Kidney (tissue), 14 donors: ENCODE data around the gene N4BP2L1. TPM values are rescaled to one million over a fixed set of nuclear protein-coding genes. Genes with fewer than 3 reads are reported as not detected.
A peak's percentile ranks its signal among the peaks of the same experiment; 100 is the strongest.

ENCODE experiments used
- DNase-seq, 5 donors: peaks; one replicate each; pipeline ENCODE4 v3.0.0-alpha.2; 2013 to 2020
- FAIRE-seq: peaks from 2 replicates; lab custom pipeline; 2012; peaks lifted over from hg19 to GRCh38; lab: Jason Lieb, UNC
- H3K27ac ChIP-seq, 2 donors: one replicate each; pipeline ENCODE4 v1.7.0; 2013; ENCODE audit warnings: low read depth in 2 of 2, low read length in 2 of 2, inconsistent platforms in 1 of 2
- H3K27me3 ChIP-seq: one replicate; pipeline ENCODE4 v1.7.1; 2013; ENCODE audit warnings: low read length, inconsistent platforms; ENCODE audit not compliant: control insufficient read depth, insufficient read depth
- H3K36me3 ChIP-seq, 3 donors: one replicate each; pipeline versions ENCODE4 v1.7.0 to v1.7.1; 2013; ENCODE audit warnings: low read length in 3 of 3, control low read depth in 1 of 3, inconsistent platforms in 1 of 3; ENCODE audit not compliant: insufficient read depth in 3 of 3, control insufficient read depth in 2 of 3
- H3K4me1 ChIP-seq, 3 donors: one replicate each; pipeline versions ENCODE4 v1.7.0 to v1.7.1; 2013; ENCODE audit warnings: low read length in 3 of 3, inconsistent platforms in 1 of 3, low read depth in 1 of 3; ENCODE audit not compliant: control insufficient read depth in 2 of 3, insufficient read depth in 2 of 3
- H3K4me3 ChIP-seq, 3 donors: one replicate each; pipeline versions ENCODE4 v1.7.0 to v1.8.1; 2013; ENCODE audit warnings: low read length in 3 of 3, control low read depth in 1 of 3, inconsistent platforms in 1 of 3
- H3K9ac ChIP-seq, 3 donors: one replicate each; pipeline versions ENCODE4 v1.7.0 to v1.7.1; 2013; ENCODE audit warnings: low read length in 3 of 3, control low read depth in 1 of 3, inconsistent platforms in 1 of 3
- H3K9me3 ChIP-seq, 3 donors: one replicate each; pipeline versions ENCODE4 v1.7.0 to v1.7.1; 2013; ENCODE audit warnings: low read length in 3 of 3, control low read depth in 1 of 3, inconsistent platforms in 1 of 3; ENCODE audit not compliant: control insufficient read depth in 2 of 3, insufficient read depth in 1 of 3
- intact Hi-C: fragments of 100-400 bp; cut with DNase I; formaldehyde crosslinking; loops from one replicate; pipeline ENCODE4 v1.11.1; 2022
- polyA plus RNA-seq: library from polyadenylated mRNA; stranded (reverse); fragments of 350-450 nt; fragmentation: Illumina TruSeq; extraction: RNeasy Lipid Tissue Mini Kit (QIAGEN cat#74804); gene quantifications from one replicate; pipeline ENCODE4 v1.2.3, GENCODE V29; 2014; ENCODE audit warnings: low read depth, low replicate concordance; ENCODE audit not compliant: insufficient read depth
- total RNA-seq: library from RNA; stranded (reverse); fragmentation: NEBNext Ultra II Directional; extraction: Animal tissue kit (Norgen Biotek cat#: 25700); gene quantifications from one replicate; pipeline ENCODE4 v1.2.1, GENCODE V29; 2021
- TF ChIP-seq, protein P1 (sequence below): IDR thresholded peaks from 3 replicates; pipeline ENCODE4 v1.5.1; 2012; ENCODE audit warnings: mild to moderate bottlenecking, moderate library complexity, borderline replicate concordance; ENCODE audit not compliant: insufficient read depth; ENCODE audit errors: extremely low read depth
- donor health status: control.
- donor health status: control.
- donor health status: control.
- donor health status: control.
- donor health status: control.
- donor health status: DM: yes; HTN: yes; CAD: no.
- donor health status: Normal renal cell carcinoma (clear cell type).

N4BP2L1 gene
- total and polyA plus RNA-seq, 2 donors from 2014 or later, result 10.1 to 14.5 TPM

- DNase-seq, result no peak
- H3K4me3 ChIP-seq, result no peak overlapping the region
- no peak overlapping the region for H3K9ac ChIP-seq
- H3K36me3 ChIP-seq, result peaks cover 0 to 4% (median 0%) of the 10 kb centered on the region in 3 donors
- intact Hi-C loops, result no loop called here
- no peak overlapping the region for H3K27ac ChIP-seq
- H3K9me3 ChIP-seq, result peaks cover 0 to 9% (median 8%) of the 10 kb centered on the region in 3 donors
- H3K27me3 ChIP-seq, result no peaks in the 10 kb centered on the region
- no peaks in the 10 kb centered on the region for H3K4me1 ChIP-seq
- no peak for FAIRE-seq
- TF ChIP-seq, protein P1, sequence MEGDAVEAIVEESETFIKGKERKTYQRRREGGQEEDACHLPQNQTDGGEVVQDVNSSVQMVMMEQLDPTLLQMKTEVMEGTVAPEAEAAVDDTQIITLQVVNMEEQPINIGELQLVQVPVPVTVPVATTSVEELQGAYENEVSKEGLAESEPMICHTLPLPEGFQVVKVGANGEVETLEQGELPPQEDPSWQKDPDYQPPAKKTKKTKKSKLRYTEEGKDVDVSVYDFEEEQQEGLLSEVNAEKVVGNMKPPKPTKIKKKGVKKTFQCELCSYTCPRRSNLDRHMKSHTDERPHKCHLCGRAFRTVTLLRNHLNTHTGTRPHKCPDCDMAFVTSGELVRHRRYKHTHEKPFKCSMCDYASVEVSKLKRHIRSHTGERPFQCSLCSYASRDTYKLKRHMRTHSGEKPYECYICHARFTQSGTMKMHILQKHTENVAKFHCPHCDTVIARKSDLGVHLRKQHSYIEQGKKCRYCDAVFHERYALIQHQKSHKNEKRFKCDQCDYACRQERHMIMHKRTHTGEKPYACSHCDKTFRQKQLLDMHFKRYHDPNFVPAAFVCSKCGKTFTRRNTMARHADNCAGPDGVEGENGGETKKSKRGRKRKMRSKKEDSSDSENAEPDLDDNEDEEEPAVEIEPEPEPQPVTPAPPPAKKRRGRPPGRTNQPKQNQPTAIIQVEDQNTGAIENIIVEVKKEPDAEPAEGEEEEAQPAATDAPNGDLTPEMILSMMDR, result no peak
These were observed 27.6 kb upstream of the N4BP2L1 start for GRCh38 chr13:32455594-32455903.

- Histone ChIP-seq H3K36me3 (peaks cover 0 to 4% (median 0%) of the 10 kb centered on the region in 3 donors), H3K9ac (no peak overlapping the region), H3K27ac (no peak overlapping the region), H3K27me3 (no peaks in the 10 kb centered on the region), H3K9me3 (peaks cover 0 to 9% (median 8%) of the 10 kb centered on the region in 3 donors), H3K4me1 (no peaks in the 10 kb centered on the region), H3K4me3 (no peak overlapping the region)
- DNase-seq (no peak), FAIRE-seq (no peak)
- TF ChIP-seq, protein P1, result no peak
- intact Hi-C loops, result no loop called here
These were observed 27.1 kb upstream of the N4BP2L1 start for GRCh38 chr13:32454886-32455593.

GRCh38 chr13:32453981-32454380 is 26.1 kb upstream of the N4BP2L1 start:
- H3K27me3 ChIP-seq, result no peaks in the 10 kb centered on the region
- no peak for FAIRE-seq
- TF ChIP-seq, protein P1, result no peak
- DNase-seq, result peak in 1 of 5 donors; percentile 54
- intact Hi-C loops, result no loop called here
- H3K4me1 ChIP-seq, result no peaks in the 10 kb centered on the region
- H3K36me3 ChIP-seq, result peaks cover 0 to 4% (median 0%) of the 10 kb centered on the region in 3 donors
- H3K9me3 ChIP-seq, result peaks cover 0 to 9% (median 8%) of the 10 kb centered on the region in 3 donors
- no peak overlapping the region for H3K9ac ChIP-seq
- no peak overlapping the region for H3K27ac ChIP-seq
- H3K4me3 ChIP-seq, result no peak overlapping the region
